ENCODE measurements around the gene MFSD2B.
"Not testable (repeated sequence)": the region's sequence is repeated elsewhere in the genome, so short reads cannot be mapped to it uniquely, and the experiment has no call there.

MFSD2B gene

GRCh38 chr2:24018241-24018640 lies 8.4 kb downstream of the MFSD2B start:
- DNase-seq (ENCODE audit: low read depth in 1 of 2, low spot score in 1 of 2): no peak

- no peak for DNase-seq (ENCODE audit: low read depth in 1 of 2, low spot score in 1 of 2)
These were observed 9.8 kb downstream of the MFSD2B start for GRCh38 chr2:24019729-24020128.

GRCh38 chr2:24020244-24020643 lies 10.4 kb downstream of the MFSD2B start:
- no peak for DNase-seq (ENCODE audit: low read depth in 1 of 2, low spot score in 1 of 2)

GRCh38 chr2:24021122-24021998 lies 11.5 kb downstream of the MFSD2B start:
- no peak for DNase-seq (ENCODE audit: low read depth in 1 of 2, low spot score in 1 of 2)

- DNase-seq (ENCODE audit: low read depth in 1 of 2, low spot score in 1 of 2): no peak
These were observed 12.6 kb downstream of the MFSD2B start for GRCh38 chr2:24022324-24022974.

- no peak for DNase-seq (ENCODE audit: low read depth in 1 of 2, low spot score in 1 of 2)
These were observed 13.2 kb downstream of the MFSD2B start for GRCh38 chr2:24022975-24023575.

GRCh38 chr2:24024018-24024417 lies 14.1 kb downstream of the MFSD2B start:
- DNase-seq (ENCODE audit: low read depth in 1 of 2, low spot score in 1 of 2): no peak

- DNase-seq (ENCODE audit: low read depth in 1 of 2, low spot score in 1 of 2): no peak
These were observed 15.2 kb downstream of the MFSD2B start for GRCh38 chr2:24024996-24025663.

GRCh38 chr2:24026233-24026632 lies 16.3 kb downstream of the MFSD2B start:
- no peak for DNase-seq (ENCODE audit: low read depth in 1 of 2, low spot score in 1 of 2)

GRCh38 chr2:24038786-24039499 lies 29.1 kb downstream of the MFSD2B start:
- no peak for DNase-seq (ENCODE audit: low read depth in 1 of 2, low spot score in 1 of 2)

- no peak for DNase-seq (ENCODE audit: low read depth in 1 of 2, low spot score in 1 of 2)
These were observed 30.6 kb downstream of the MFSD2B start for GRCh38 chr2:24040511-24040910.

- DNase-seq (ENCODE audit: low read depth in 1 of 2, low spot score in 1 of 2): not testable (repeated sequence)
These were observed 33.2 kb downstream of the MFSD2B start for GRCh38 chr2:24043133-24043532.

GRCh38 chr2:24045511-24046508 lies 35.9 kb downstream of the MFSD2B start:
- DNase-seq (ENCODE audit: low read depth in 1 of 2, low spot score in 1 of 2): no peak

- DNase-seq (ENCODE audit: low read depth in 1 of 2, low spot score in 1 of 2): no peak
These were observed 36.7 kb downstream of the MFSD2B start for GRCh38 chr2:24046599-24046929.

- peak; percentile 79 to 87 for DNase-seq (ENCODE audit: low read depth in 1 of 2, low spot score in 1 of 2)
These were observed 37.2 kb downstream of the MFSD2B start, which contains the start of gene WDCP for GRCh38 chr2:24046930-24047702. TSS of gene WDCP (minus strand) at chr2:24047391. CDS start at chr2:24039494, 7,897 bp downstream.

- no peak for DNase-seq (ENCODE audit: low read depth in 1 of 2, low spot score in 1 of 2)
These were observed 37.8 kb downstream of the MFSD2B start for GRCh38 chr2:24047703-24048033.

- no peak for DNase-seq (ENCODE audit: low read depth in 1 of 2, low spot score in 1 of 2)
These were observed 39.0 kb downstream of the MFSD2B start for GRCh38 chr2:24048769-24049484.

GRCh38 chr2:24049485-24050021 lies 39.7 kb downstream of the MFSD2B start, which contains the start of gene FKBP1B:
TSS of gene FKBP1B (plus strand) at chr2:24049741. CDS start at chr2:24049850, 109 bp downstream.
- peak in 1 of 2 donors; percentile 34 for DNase-seq (ENCODE audit: low read depth in 1 of 2, low spot score in 1 of 2)

Measured in activated T-helper 1 cell treated with anti-CD3 and anti-CD28 coated beads, Interleukin-2, amount 50 U/mL, for 16 hours (primary cell).